ENCODE data around the gene CASK.

Gene CASK

DNA sequence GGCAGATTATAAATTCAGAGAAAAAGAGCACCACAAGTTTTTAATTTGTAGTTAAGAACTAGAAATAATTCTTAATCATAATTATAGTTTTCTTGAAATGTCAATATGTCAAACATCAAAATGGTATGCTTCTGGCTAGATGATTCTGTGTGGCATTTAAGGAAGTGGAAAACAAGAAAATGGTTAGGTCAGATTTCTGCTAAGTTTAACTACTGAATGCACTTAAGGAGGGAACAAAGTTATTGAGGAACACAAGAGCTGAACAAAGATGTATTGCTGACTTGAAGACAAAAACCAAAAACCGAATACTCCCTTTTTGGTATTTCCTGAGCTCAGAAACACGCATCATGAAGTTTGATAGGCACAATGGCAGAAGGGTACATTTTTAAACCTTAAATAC, 293.3 kb downstream of the CASK start:
- TF ChIP-seq, protein P1, sequence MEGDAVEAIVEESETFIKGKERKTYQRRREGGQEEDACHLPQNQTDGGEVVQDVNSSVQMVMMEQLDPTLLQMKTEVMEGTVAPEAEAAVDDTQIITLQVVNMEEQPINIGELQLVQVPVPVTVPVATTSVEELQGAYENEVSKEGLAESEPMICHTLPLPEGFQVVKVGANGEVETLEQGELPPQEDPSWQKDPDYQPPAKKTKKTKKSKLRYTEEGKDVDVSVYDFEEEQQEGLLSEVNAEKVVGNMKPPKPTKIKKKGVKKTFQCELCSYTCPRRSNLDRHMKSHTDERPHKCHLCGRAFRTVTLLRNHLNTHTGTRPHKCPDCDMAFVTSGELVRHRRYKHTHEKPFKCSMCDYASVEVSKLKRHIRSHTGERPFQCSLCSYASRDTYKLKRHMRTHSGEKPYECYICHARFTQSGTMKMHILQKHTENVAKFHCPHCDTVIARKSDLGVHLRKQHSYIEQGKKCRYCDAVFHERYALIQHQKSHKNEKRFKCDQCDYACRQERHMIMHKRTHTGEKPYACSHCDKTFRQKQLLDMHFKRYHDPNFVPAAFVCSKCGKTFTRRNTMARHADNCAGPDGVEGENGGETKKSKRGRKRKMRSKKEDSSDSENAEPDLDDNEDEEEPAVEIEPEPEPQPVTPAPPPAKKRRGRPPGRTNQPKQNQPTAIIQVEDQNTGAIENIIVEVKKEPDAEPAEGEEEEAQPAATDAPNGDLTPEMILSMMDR (IDR thresholded peaks at IDR 0.05; ENCODE audit: low read depth, low read length) = no peak
- Histone ChIP-seq H3K36me3 (no peaks in the 10 kb centered on the region; the same call in 1 of the 2 replicates), H3K4me3 (ENCODE audit: low read depth, low read length) (no peak overlapping the region), H3K27ac (no peak overlapping the region), H3K27me3 (ENCODE audit: insufficient read depth, low read depth, severe bottlenecking) (peaks cover 6% of the 10 kb centered on the region), H3K9me3 (ENCODE audit: severe bottlenecking) (no peaks in the 10 kb centered on the region)
- DNase-seq = no peak

DNA sequence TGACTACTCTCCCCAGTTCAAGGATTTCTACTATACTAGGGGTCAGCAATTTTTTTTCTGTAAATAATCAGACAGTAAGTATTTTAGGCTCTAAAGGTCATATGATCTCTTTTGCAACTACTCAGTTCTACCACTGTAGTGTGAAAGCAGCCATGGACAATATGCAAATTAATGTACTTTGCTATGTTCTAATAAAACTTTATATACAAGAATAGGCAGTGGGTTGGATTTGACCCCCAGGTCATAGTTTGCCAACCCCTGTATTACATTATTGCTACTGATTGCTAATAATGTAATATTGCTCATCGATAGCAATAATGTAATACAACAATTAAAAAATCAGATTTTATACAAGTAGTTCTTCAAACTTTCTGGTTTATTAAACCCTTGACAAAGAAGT, 293.8 kb downstream of the CASK start:
- no peak overlapping the region for H3K27ac ChIP-seq
- peaks cover 6% of the 10 kb centered on the region for H3K27me3 ChIP-seq (ENCODE audit: insufficient read depth, low read depth, severe bottlenecking)
- DNase-seq = no peak
- H3K36me3 ChIP-seq = peaks cover 2% of the 10 kb centered on the region; the same call in 1 of the 2 replicates
- H3K9me3 ChIP-seq (ENCODE audit: severe bottlenecking) = no peaks in the 10 kb centered on the region
- TF ChIP-seq, protein P1 (IDR thresholded peaks at IDR 0.05; ENCODE audit: low read depth, low read length) = no peak
- H3K4me3 ChIP-seq (ENCODE audit: low read depth, low read length) = no peak overlapping the region

DNA sequence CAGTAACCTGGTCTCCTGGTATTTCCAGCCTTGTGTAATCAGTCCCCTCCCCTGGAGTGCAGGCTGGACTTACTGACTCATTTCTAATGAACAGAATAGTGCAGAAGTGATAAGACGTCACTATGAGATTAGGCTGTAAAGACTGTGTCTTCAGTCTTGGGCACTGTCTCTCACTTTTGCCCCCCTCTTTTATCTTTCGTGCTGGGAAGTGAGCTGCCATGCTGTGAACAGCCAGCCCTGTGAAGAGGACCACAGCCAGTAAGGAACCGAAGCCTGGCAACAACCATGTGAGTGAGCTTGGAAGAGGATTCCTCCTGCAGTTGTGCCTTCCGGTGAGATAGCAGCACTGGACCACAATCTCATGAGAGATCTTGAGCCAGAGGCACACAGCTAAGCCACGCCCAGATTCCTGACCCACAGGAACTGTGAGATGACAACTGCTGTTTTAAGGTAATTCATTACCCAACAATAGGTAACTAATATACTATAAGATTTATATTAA, 302.1 kb downstream of the CASK start:
- peaks cover 1% of the 10 kb centered on the region for H3K27me3 ChIP-seq (ENCODE audit: insufficient read depth, low read depth, severe bottlenecking)
- H3K27ac ChIP-seq = no peak overlapping the region
- H3K9me3 ChIP-seq (ENCODE audit: severe bottlenecking) = no peaks in the 10 kb centered on the region
- no peak for DNase-seq
- peaks cover 3% of the 10 kb centered on the region; the same call in 1 of the 2 replicates for H3K36me3 ChIP-seq
- TF ChIP-seq, protein P1 (IDR thresholded peaks at IDR 0.05; ENCODE audit: low read depth, low read length) = no peak
- no peak overlapping the region for H3K4me3 ChIP-seq (ENCODE audit: low read depth, low read length)

DNA sequence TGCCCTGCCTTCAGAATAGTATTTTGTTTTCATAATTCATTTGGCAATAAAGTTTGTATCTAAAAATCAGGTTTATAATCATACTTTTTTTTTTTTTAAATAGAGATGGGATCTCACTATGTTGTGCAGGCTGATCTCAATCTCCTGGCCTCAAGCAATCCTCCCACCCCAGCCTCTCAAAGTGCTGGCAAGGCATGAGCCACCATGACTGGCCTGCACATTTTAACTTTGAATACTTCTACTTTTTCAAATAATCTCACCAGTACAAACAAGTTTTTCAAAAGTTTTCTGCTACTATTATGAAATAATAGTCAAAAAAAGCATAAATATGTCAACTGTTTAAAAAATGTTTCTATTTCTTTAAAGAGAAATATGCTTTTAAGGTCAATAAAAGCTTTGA, 304.1 kb downstream of the CASK start:
- TF ChIP-seq, protein P1 (IDR thresholded peaks at IDR 0.05; ENCODE audit: low read depth, low read length) = no peak

DNA sequence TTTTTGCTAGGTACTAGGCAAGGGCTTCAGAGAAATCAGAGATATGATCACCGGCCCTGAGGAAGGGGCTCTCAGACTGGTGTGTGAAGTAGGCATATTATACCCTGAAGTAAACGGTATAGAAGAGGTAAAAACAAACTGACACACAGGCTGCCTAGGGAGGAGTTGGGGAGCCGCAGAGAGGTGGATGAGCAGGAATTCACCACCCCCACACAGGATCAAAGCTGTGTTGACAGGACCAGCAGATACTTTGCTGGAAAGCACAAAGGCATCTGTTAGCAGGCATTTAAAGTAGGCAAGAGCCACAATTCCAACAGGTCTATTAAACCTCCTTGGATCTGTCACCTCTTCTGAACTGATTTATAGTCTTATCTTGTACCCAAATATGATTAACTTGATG, 306.4 kb downstream of the CASK start:
- no peaks in the 10 kb centered on the region for H3K36me3 ChIP-seq
- H3K4me3 ChIP-seq (ENCODE audit: low read depth, low read length) = no peak overlapping the region
- H3K9me3 ChIP-seq (ENCODE audit: severe bottlenecking) = no peaks in the 10 kb centered on the region
- TF ChIP-seq, protein P1 (IDR thresholded peaks at IDR 0.05; ENCODE audit: low read depth, low read length) = no peak
- H3K27ac ChIP-seq = no peak overlapping the region
- no peak for DNase-seq
- peaks cover 5% of the 10 kb centered on the region for H3K27me3 ChIP-seq (ENCODE audit: insufficient read depth, low read depth, severe bottlenecking)

More for the DNA sequence above, 304.1 kb downstream of the CASK start:
- H3K9me3 ChIP-seq (ENCODE audit: severe bottlenecking) = no peaks in the 10 kb centered on the region
- H3K27ac ChIP-seq = no peak overlapping the region
- H3K27me3 ChIP-seq (ENCODE audit: insufficient read depth, low read depth, severe bottlenecking) = peaks cover 5% of the 10 kb centered on the region
- H3K4me3 ChIP-seq (ENCODE audit: low read depth, low read length) = no peak overlapping the region
- no peak for DNase-seq
- H3K36me3 ChIP-seq = no peaks in the 10 kb centered on the region

DNA sequence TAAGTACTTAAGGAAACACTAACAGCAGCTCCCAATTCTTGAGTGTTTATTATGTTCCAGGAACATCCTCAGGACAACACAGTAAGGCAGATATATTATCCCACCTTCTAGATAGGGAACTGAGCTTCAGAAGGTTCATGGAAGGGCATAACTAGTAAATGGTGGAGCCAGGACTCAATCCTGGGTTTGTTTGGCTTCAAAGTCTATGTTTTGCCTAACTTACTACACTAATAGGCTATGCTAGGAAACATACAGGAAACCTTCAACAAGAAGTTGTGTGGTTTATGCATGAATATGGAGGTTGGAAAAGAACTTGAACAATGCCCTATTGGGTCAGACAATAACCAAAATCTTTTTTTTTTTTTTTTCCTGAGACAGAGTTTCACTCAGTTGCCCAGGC, 307.1 kb downstream of the CASK start:
- H3K36me3 ChIP-seq = no peaks in the 10 kb centered on the region
- TF ChIP-seq, protein P1 (IDR thresholded peaks at IDR 0.05; ENCODE audit: low read depth, low read length) = no peak
- no peak for DNase-seq
- no peak overlapping the region for H3K27ac ChIP-seq
- H3K9me3 ChIP-seq (ENCODE audit: severe bottlenecking) = no peaks in the 10 kb centered on the region
- no peak overlapping the region for H3K4me3 ChIP-seq (ENCODE audit: low read depth, low read length)
- peaks cover 5% of the 10 kb centered on the region for H3K27me3 ChIP-seq (ENCODE audit: insufficient read depth, low read depth, severe bottlenecking)
